ENCODE results near the gene SLC9A8. TPM values are rescaled to one million over a fixed set of nuclear protein-coding genes. Genes with fewer than 3 reads are reported as not detected.

The SLC9A8 gene
- total RNA-seq, 2 experiments from 2014 or later: 9.4 to 11.3 TPM

DNA sequence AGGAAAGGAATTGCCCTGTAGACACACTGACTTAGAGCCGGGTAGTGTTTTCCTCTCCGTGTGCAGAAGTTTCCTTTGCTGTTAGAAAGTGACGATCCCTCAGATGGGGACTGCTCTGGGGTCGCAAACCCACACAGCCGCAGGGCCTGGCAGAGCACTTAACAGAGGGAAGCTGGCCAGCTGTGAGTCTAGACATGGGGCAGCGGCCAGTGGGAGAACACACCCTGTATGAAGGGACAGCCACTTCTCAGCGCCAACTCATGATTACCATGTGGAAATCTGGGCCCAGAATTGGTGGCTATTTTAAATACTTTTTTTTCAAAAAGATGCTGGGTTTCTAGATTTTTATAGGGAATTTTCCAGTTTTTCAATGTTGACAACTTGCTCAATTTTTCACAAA lies 39.4 kb downstream of the SLC9A8 start:
- no peaks in the 10 kb centered on the region for H3K9me3 Mint-ChIP-seq
- TF ChIP-seq, protein P1, sequence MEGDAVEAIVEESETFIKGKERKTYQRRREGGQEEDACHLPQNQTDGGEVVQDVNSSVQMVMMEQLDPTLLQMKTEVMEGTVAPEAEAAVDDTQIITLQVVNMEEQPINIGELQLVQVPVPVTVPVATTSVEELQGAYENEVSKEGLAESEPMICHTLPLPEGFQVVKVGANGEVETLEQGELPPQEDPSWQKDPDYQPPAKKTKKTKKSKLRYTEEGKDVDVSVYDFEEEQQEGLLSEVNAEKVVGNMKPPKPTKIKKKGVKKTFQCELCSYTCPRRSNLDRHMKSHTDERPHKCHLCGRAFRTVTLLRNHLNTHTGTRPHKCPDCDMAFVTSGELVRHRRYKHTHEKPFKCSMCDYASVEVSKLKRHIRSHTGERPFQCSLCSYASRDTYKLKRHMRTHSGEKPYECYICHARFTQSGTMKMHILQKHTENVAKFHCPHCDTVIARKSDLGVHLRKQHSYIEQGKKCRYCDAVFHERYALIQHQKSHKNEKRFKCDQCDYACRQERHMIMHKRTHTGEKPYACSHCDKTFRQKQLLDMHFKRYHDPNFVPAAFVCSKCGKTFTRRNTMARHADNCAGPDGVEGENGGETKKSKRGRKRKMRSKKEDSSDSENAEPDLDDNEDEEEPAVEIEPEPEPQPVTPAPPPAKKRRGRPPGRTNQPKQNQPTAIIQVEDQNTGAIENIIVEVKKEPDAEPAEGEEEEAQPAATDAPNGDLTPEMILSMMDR (IDR thresholded peaks at IDR 0.05): no peak
- H3K36me3 Mint-ChIP-seq (ENCODE audit: low read depth): peaks cover 28% of the 10 kb centered on the region
- H3K27me3 Mint-ChIP-seq: no peaks in the 10 kb centered on the region
- POLR2A ChIA-PET: no interaction called here
- H3K4me1 Mint-ChIP-seq (ENCODE audit: low read depth): no peaks in the 10 kb centered on the region
- CTCF ChIA-PET: interaction anchor here (1.2 to 2.1 kb wide), 2 partner anchors 37 to 243 kb away, joined by 3 to 5 read pairs; no protein-coding TSS in a partner anchor
- H3K27ac Mint-ChIP-seq: no peak overlapping the region
- no peak for DNase-seq
- no peak for ATAC-seq
- intact Hi-C loops (cut with micrococcal nuclease): no loop called here
- no peak overlapping the region for H3K4me3 Mint-ChIP-seq

DNA sequence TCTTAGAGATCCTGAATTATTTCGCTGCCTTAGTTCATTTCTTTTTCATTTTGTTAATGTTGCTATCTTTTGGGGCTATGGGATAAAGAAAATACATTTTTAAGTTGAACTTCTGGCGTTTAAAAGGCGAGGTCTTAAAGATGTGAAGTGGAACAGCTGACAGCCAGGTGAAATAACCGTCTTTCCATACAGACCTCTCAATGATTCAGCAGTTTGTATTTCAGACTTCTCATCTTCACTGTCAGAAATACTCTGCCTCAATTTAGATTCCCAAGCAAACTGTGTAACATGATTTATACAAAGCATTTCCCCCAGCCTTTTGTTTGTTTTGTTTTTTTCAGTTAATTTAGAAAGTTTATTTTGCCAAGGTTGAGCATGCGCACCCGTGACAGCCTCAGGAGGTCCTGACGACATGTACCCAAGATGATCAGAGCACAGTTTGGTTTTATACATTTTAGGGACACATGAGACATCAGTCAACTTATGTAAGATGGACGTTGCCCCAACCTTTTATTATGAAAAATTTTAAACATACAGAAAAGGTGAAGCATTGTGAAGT lies 40.0 kb downstream of the SLC9A8 start:
- H3K4me3 Mint-ChIP-seq: no peak overlapping the region
- ChIA-PET CTCF (interaction anchor here (1.2 to 2.1 kb wide), 2 partner anchors 36 to 244 kb away, joined by 3 to 5 read pairs; no protein-coding TSS in a partner anchor), POLR2A (no interaction called here)
- peaks cover 29% of the 10 kb centered on the region for H3K36me3 Mint-ChIP-seq (ENCODE audit: low read depth)
- TF ChIP-seq, protein P1 (IDR thresholded peaks at IDR 0.05): no peak
- no peaks in the 10 kb centered on the region for H3K9me3 Mint-ChIP-seq
- DNase-seq (no peak), ATAC-seq (no peak)
- intact Hi-C loops (cut with micrococcal nuclease): no loop called here
- no peaks in the 10 kb centered on the region for H3K4me1 Mint-ChIP-seq (ENCODE audit: low read depth)
- H3K27ac Mint-ChIP-seq: no peak overlapping the region
- no peaks in the 10 kb centered on the region for H3K27me3 Mint-ChIP-seq

DNA sequence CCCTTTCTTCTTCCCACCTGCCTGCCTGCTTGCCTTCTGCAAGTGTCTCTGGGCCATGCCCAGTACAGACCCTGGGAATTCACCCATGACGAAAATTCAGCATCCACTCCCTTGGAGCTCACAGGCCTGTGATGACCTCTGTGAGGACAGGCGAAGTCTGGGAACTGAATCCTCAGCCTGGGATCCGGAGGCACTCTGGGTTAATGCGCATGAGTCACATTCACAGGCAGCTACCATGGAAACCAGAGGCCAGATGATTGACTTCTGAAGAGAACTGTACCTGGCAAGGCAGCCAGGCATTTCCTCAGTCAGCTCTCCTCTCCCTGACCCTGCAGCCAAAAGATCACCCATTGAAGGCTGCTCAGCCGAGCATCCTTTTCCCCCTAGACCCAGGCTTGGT lies 41.0 kb downstream of the SLC9A8 start:
- H3K36me3 Mint-ChIP-seq (ENCODE audit: low read depth): peaks cover 23% of the 10 kb centered on the region
- no peaks in the 10 kb centered on the region for H3K9me3 Mint-ChIP-seq
- ChIA-PET POLR2A (interaction anchor here (0.7 kb wide), 1 partner anchor 156 kb away, joined by 3 read pairs; no protein-coding TSS in a partner anchor), CTCF (no interaction called here)
- intact Hi-C loops (cut with micrococcal nuclease): no loop called here
- H3K27ac Mint-ChIP-seq: no peak overlapping the region
- H3K27me3 Mint-ChIP-seq: no peaks in the 10 kb centered on the region
- ATAC-seq (no peak), DNase-seq (no peak)
- H3K4me3 Mint-ChIP-seq: no peak overlapping the region
- TF ChIP-seq, protein P1 (IDR thresholded peaks at IDR 0.05): no peak
- H3K4me1 Mint-ChIP-seq (ENCODE audit: low read depth): no peaks in the 10 kb centered on the region

DNA sequence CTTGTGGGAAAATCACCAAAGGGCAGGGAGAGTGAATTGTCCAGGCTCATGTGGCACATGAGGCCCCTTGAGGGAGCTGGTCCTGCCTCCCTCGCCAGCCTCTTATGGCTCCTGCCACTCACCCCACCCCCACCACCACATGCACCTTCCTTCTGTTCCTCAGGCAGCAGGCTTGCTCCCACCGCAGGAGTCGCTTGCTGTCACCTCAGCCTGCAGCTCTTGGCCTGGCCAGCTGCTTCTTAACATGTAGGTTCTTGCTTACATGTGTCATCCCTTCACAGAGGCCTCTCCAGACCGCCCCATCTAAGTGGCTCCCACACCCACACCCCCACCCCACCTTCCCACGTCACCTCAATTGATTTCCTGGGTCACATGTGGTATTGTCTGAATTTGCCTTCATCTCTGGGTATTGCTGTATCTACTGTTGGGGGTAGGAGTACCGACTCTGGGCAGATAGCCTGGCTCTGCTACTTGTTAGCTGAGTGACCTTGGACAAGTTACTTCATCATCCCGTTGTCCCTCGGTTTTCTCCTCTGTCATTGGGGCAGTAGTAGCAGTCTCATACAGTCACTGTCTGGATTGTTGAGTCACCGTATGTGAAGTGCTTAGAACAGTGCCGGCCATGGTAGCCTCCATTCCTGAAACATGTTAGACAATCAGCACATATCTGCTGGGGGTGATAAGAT lies 41.7 kb downstream of the SLC9A8 start:
- ChIA-PET CTCF (interaction anchor here (5.1 kb wide), 1 partner anchor 8 kb away, joined by 29 read pairs; no protein-coding TSS in a partner anchor), POLR2A (no interaction called here)
- H3K9me3 Mint-ChIP-seq: no peaks in the 10 kb centered on the region
- no peak overlapping the region for H3K4me3 Mint-ChIP-seq
- no peak for DNase-seq
- H3K27ac Mint-ChIP-seq: no peak overlapping the region
- intact Hi-C loops (cut with micrococcal nuclease): no loop called here
- no peak for ATAC-seq
- peaks cover 20% of the 10 kb centered on the region for H3K36me3 Mint-ChIP-seq (ENCODE audit: low read depth)
- TF ChIP-seq, protein P1 (IDR thresholded peaks at IDR 0.05): no peak
- no peaks in the 10 kb centered on the region for H3K4me1 Mint-ChIP-seq (ENCODE audit: low read depth)
- H3K27me3 Mint-ChIP-seq: no peaks in the 10 kb centered on the region

DNA sequence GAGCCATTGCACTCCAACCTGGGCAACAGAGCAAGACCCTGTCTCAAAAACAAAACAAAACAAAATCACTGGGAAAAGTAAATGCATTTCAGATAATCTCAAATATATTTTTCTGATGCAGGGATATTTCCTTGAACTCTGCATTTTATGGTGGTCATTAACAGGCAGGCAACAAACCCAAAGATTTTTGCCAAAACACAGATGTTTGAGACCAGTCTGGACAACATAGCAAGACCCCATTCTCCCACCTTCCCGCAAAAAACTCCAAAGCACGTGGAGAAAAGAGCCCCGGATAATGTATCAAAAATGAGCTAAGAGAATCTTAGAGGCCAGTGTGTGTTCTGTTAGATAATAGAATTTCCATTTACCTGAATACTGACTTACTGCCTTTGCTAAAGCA lies 44.3 kb downstream of the SLC9A8 start:
- Mint-ChIP-seq H3K36me3 (ENCODE audit: low read depth) (peaks cover 20% of the 10 kb centered on the region), H3K27ac (no peak overlapping the region), H3K4me3 (no peak overlapping the region), H3K4me1 (ENCODE audit: low read depth) (peaks cover 6% of the 10 kb centered on the region), H3K9me3 (no peaks in the 10 kb centered on the region), H3K27me3 (no peaks in the 10 kb centered on the region)
- DNase-seq: no peak
- TF ChIP-seq, protein P1 (IDR thresholded peaks at IDR 0.05): no peak
- no peak for ATAC-seq
- intact Hi-C loops (cut with micrococcal nuclease): no loop called here
- POLR2A ChIA-PET: interaction anchor here (1.3 kb wide), 1 partner anchor 20 kb away, joined by 3 read pairs; no protein-coding TSS in a partner anchor
- CTCF ChIA-PET: interaction anchor here (1.2 to 5.1 kb wide), 4 partner anchors 10 to 316 kb away, joined by 4 to 29 read pairs (median 6); no protein-coding TSS in a partner anchor

Measured in activated CD8-positive, alpha-beta T cell treated with anti-CD3 and anti-CD28 coated beads for 36 hours (primary cell).